Keratinocyte (primary cell): ENCODE measurements around the gene GAL3ST2. TPM values are rescaled to one million over a fixed set of nuclear protein-coding genes. Genes with fewer than 3 reads are reported as not detected.

Experiments used
- DNase-seq: peaks from one replicate; pipeline ENCODE4 v3.0.0-alpha.2; 2011; ENCODE audit warnings: low read depth, missing footprints, low spot score
- FAIRE-seq: peaks from 2 replicates; lab custom pipeline; 2011; peaks lifted over from hg19 to GRCh38; lab: Jason Lieb, UNC
- H2AFZ ChIP-seq: 2 replicates; pipeline ENCODE4 v1.6.0; 2012; ENCODE audit warnings: low read length, control low read depth, inconsistent platforms; ENCODE audit not compliant: control insufficient read depth
- H3K27ac ChIP-seq: 2 replicates; pipeline ENCODE4 v1.5.1; 2011; ENCODE audit warnings: low read length; ENCODE audit not compliant: control insufficient read depth, insufficient read depth
- H3K27me3 ChIP-seq: 3 replicates; pipeline ENCODE4 v1.6.0; 2011; ENCODE audit warnings: low read length; ENCODE audit not compliant: control insufficient read depth, insufficient read depth; ENCODE audit errors: extremely low read depth
- H3K36me3 ChIP-seq, 2 experiments: 2 replicates in 1 of 2; 3 replicates in 1 of 2; pipeline ENCODE4 v1.5.1; 2011; ENCODE audit warnings: low read length in 2 of 2, mild to moderate bottlenecking in 1 of 2; ENCODE audit not compliant: control insufficient read depth in 2 of 2, insufficient read depth in 2 of 2; ENCODE audit errors: extremely low read depth in 1 of 2
- H3K4me1 ChIP-seq: 3 replicates; pipeline ENCODE4 v1.5.1; 2011; ENCODE audit warnings: low read length; ENCODE audit not compliant: control insufficient read depth, insufficient read depth; ENCODE audit errors: extremely low read depth
- H3K4me2 ChIP-seq: 3 replicates; pipeline ENCODE4 v1.6.0; 2011; ENCODE audit warnings: low read depth, low read length; ENCODE audit not compliant: control insufficient read depth, insufficient read depth; ENCODE audit errors: extremely low read depth
- H3K4me3 ChIP-seq, 3 experiments: fragments of 200-600 bp in 1 of 3; sonication (generic) in 1 of 3; 2 replicates in 2 of 3; 3 replicates in 1 of 3; pipeline ENCODE4 v1.5.1; 2011 to 2016; ENCODE audit warnings: low read length in 3 of 3, mild to moderate bottlenecking in 3 of 3, control low read depth in 2 of 3, inconsistent platforms in 1 of 3, low read depth in 1 of 3, mixed read lengths in 1 of 3, mixed run types in 1 of 3, moderate library complexity in 1 of 3; ENCODE audit not compliant: control insufficient read depth in 2 of 3, insufficient read depth in 2 of 3; ENCODE audit errors: extremely low read depth in 1 of 3
- H3K79me2 ChIP-seq: 2 replicates; pipeline ENCODE4 v1.6.0; 2012; ENCODE audit warnings: low read length; ENCODE audit not compliant: control insufficient read depth, insufficient read depth
- H3K9ac ChIP-seq: 3 replicates; pipeline ENCODE4 v1.6.0; 2011; ENCODE audit warnings: low read length; ENCODE audit not compliant: control insufficient read depth, insufficient read depth; ENCODE audit errors: extremely low read depth
- H3K9me1 ChIP-seq: 3 replicates; pipeline ENCODE4 v1.6.0; 2011; ENCODE audit warnings: low read length; ENCODE audit not compliant: control insufficient read depth, insufficient read depth; ENCODE audit errors: extremely low read depth
- H3K9me3 ChIP-seq: 2 replicates; pipeline ENCODE4 v1.5.1; 2012; ENCODE audit warnings: low read depth, low read length; ENCODE audit not compliant: control insufficient read depth
- H4K20me1 ChIP-seq: 3 replicates; pipeline ENCODE4 v1.6.0; 2011; ENCODE audit warnings: low read length; ENCODE audit not compliant: control insufficient read depth, insufficient read depth; ENCODE audit errors: extremely low read depth
- CTCF ChIP-seq, 3 experiments: IDR thresholded peaks in 1 of 3; conservative IDR thresholded peaks in 1 of 3; optimal IDR thresholded peaks in 1 of 3; 2 replicates in 2 of 3; 3 replicates in 1 of 3; pipeline versions ENCODE3 to v1.5.1; 2011; ENCODE audit warnings: low read length in 3 of 3, mild to moderate bottlenecking in 3 of 3, moderate library complexity in 2 of 3, control low read depth in 1 of 3, inconsistent platforms in 1 of 3; ENCODE audit not compliant: insufficient read depth in 2 of 3; ENCODE audit errors: extremely low read depth in 1 of 3
- EZH2 ChIP-seq: IDR thresholded peaks from one replicate; pipeline ENCODE4 v1.6.1; 2012; ENCODE audit warnings: inconsistent platforms, mild to moderate bottlenecking, low read length, moderate library complexity
- dilution Hi-C: fragments of 300-500 bp; cut with MboI; formaldehyde crosslinking; loops from one replicate; pipeline ENCODE4 v1.7.0; 2020; ENCODE audit warnings: low sequenced_read_pairs; ENCODE audit not compliant: extremely low pct_ligation_motif_present
- polyA plus RNA-seq, 5 experiments: library from polyadenylated mRNA; depleted of rRNA in 3 of 5; stranded (reverse) in 3 of 5; stranded (forward) in 1 of 5; unstranded in 1 of 5; fragments of >200 nt; gene quantifications; 1 replicate in 1 of 5; 2 replicates in 3 of 5; 3 replicates in 1 of 5; pipeline versions ENCODE4 v1.2.1 to v1.2.3, GENCODE V29; 2011 to 2012; ENCODE audit warnings: missing spikeins in 2 of 5, low read depth in 1 of 5, low replicate concordance in 1 of 5

GAL3ST2 gene
- polyA plus RNA-seq, 1 donor (not counting 4 experiments of a cell fraction or from before 2014, with no cell fraction given) = not detected

GRCh38 chr2:241751776-241752175 lies 24.8 kb upstream of the GAL3ST2 start:
- no peaks in the 10 kb centered on the region for H3K79me2 ChIP-seq
- FAIRE-seq (no peak), DNase-seq (no peak)
- no peaks in the 10 kb centered on the region for H3K9me1 ChIP-seq
- H3K4me2 ChIP-seq = no peak overlapping the region
- no peak overlapping the region for H3K27ac ChIP-seq
- H3K9me3 ChIP-seq = no peaks in the 10 kb centered on the region
- no peak overlapping the region for H2AFZ ChIP-seq
- H3K4me1 ChIP-seq = no peaks in the 10 kb centered on the region
- H3K36me3 ChIP-seq = peaks cover 0 to 13% of the 10 kb centered on the region in 2 experiments
- no peaks in the 10 kb centered on the region for H3K27me3 ChIP-seq
- H3K4me3 ChIP-seq = no peak overlapping the region
- dilution Hi-C loops = no loop called here
- no peak for TF ChIP-seq EZH2
- no peak for TF ChIP-seq CTCF (optimal IDR thresholded peaks at IDR 0.05 in 1 of 3, IDR thresholded peaks at IDR 0.05 in 1 of 3, conservative IDR thresholded peaks at IDR 0.05 in 1 of 3; ENCODE audit: extremely low read depth in 1 of 3, insufficient read depth in 2 of 3, low read length in 3 of 3)
- H3K9ac ChIP-seq = no peak overlapping the region
- no peaks in the 10 kb centered on the region for H4K20me1 ChIP-seq

- no peaks in the 10 kb centered on the region for H3K27me3 ChIP-seq
- H3K4me1 ChIP-seq = no peaks in the 10 kb centered on the region
- TF ChIP-seq CTCF (optimal IDR thresholded peaks at IDR 0.05 in 1 of 3, IDR thresholded peaks at IDR 0.05 in 1 of 3, conservative IDR thresholded peaks at IDR 0.05 in 1 of 3; ENCODE audit: extremely low read depth in 1 of 3, insufficient read depth in 2 of 3, low read length in 3 of 3) (no peak), EZH2 (no peak)
- peaks cover 0 to 11% of the 10 kb centered on the region in 2 experiments for H3K36me3 ChIP-seq
- H3K27ac ChIP-seq = no peak overlapping the region
- H4K20me1 ChIP-seq = no peaks in the 10 kb centered on the region
- no peaks in the 10 kb centered on the region for H3K79me2 ChIP-seq
- H3K9me1 ChIP-seq = no peaks in the 10 kb centered on the region
- no peak overlapping the region for H3K4me2 ChIP-seq
- H2AFZ ChIP-seq = no peak overlapping the region
- FAIRE-seq (no peak), DNase-seq (no peak)
- no peak overlapping the region for H3K9ac ChIP-seq
- H3K4me3 ChIP-seq = no peak overlapping the region
- dilution Hi-C loops = no loop called here
- H3K9me3 ChIP-seq = no peaks in the 10 kb centered on the region
These were observed 24.4 kb upstream of the GAL3ST2 start for GRCh38 chr2:241752253-241752652.
